HTERT RPE-1 (cell line): ENCODE data around the gene ACTL7B.
"Not testable (repeated sequence)": the region's sequence is repeated elsewhere in the genome, so short reads cannot be mapped to it uniquely, and the experiment has no call there.

Experiments
- in situ Hi-C: fragments of 300-500 bp; cut with MboI; formaldehyde crosslinking; loops from 4 replicates; pipeline ENCODE4 v1.14.3; 2020; ENCODE audit warnings: low sequenced_read_pairs

Gene ACTL7B

DNA sequence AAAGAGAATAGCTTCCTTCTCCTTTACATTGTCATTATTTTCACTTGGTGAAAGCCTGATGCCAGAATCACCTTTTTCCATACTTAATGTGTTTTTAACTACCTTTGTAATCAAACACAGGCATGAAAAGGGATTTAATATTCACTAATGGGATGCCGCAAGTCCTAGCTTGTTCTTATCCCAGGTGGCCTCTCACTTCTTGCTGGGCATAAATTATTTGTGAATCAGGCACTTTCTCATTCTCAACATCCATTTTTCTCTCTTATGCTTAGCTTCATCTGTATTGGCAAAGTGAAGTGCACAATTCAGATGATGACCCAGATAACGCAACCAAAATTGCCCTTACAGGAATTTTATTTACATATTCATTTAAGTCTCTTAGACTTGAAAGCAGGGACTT, 10.9 kb downstream of the ACTL7B start:
- in situ Hi-C loops: no loop called here

GRCh38 chr9:108844391-108844790, 11.4 kb downstream of the ACTL7B start:
- in situ Hi-C loops: no loop called here

- in situ Hi-C loops: no loop called here
Measured at GRCh38 chr9:108842610-108843295, 13.0 kb downstream of the ACTL7B start.

DNA sequence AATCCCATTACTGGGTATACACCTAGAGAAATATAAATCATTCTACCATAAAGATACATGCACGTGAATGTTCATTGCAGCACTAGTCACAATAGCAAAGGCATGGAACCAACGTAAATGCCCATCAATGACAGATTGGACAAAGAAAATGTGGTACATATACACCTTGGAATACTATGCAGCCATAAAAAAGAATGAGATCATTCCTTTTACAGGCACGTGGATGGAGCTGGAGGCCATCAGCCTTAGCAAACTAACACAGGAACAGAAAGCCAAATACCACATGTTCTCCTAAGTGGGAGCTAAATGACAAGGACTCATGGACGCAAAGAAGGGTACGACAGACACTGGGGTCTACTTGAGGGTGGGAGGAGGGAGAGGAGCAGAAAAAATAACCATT, 16.2 kb downstream of the ACTL7B start:
- in situ Hi-C loops: not testable (repeated sequence)

- in situ Hi-C loops: no loop called here
Measured at GRCh38 chr9:108838017-108838416, 17.8 kb downstream of the ACTL7B start.

DNA sequence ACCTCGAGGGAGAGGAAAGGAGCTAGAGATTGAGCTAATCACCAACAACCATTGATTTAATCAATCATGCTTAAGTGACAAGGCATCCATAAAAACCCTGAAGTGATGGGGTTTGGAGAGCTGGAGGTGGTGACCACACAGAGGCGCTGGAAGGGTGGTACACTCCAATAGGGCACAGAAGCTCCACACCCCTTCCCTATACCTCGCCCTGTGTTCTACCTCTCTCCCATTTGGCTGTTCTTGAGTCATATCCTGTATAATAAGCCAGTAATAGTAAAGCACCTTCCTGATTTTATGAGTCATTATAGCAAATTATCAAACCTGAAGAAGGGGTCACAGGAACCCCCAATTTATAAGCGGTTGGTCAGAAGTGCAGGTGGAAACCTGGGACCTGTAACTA, 18.3 kb downstream of the ACTL7B start:
- in situ Hi-C loops: no loop called here

DNA sequence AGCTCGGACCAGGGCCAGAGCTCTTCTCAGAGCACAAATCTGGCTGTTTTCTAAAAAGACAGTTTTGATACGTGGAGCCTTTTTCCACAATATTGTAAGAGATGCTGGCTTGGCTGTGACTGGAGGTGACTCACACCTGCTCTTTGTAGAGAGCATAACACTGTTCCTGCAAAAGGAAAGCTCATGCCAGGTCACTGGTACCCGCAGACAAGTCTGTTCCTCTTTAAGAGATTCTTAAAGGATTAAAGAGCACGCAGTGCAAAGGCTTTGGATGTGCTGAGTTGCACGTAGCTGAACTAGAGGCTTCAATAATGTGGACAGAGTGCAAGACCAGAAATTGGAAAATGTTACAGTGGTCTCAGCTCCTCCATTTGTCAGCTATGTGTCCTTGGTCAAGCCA, 19.0 kb downstream of the ACTL7B start:
- in situ Hi-C loops: no loop called here

GRCh38 chr9:108836319-108836718, 19.5 kb downstream of the ACTL7B start:
- in situ Hi-C loops: no loop called here

DNA sequence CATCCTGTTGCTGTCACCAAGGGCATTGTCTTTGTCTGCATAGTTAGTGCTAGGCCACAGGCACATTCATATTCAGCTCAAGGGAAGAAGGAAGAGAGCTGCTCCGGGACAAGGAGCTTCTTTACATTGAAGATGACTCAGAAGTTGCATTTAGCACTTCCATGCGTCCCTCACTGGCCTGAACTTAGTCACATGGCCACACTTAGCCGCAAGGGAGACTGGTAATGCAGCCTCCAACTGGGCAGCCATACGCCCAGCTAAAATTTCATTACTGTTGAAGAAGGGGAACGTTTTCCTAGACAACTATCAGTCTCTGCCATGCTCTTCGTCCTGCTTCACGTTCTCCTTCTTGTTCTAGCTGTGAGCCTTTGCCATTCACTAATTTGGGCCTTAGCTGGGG, 20.0 kb downstream of the ACTL7B start:
- in situ Hi-C loops: no loop called here

DNA sequence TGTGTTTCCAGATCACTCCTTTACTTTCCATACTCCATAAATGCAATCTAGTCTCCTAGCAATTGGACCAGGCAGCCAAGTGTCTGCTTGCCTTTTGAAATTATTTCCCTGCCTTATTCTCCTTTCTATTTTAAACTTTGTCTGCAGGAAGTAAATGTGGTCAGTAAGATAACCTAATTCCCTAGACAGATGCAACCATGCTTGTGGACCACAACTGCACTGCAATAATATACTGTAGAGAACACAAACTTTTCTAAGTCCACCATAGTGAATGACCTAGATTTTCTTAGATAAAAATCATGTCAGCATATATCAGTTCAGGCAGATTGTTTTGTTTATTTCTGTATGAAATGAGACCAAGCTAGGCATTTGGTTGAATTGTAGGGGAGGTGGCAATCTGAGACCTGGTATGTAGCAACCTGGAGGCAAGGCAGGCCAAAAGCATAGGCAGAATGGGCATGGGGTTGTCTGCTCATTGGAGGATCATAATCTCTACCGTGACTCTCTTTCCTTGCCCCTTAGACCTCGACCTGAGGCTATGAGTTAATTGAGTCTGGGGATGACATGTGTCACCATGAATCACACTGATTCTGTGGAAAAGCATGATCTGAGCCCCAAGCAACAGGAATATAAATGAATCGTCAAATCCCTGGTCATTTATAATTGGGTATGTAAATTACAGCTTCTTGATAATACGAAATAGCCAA, 20.7 kb downstream of the ACTL7B start:
- in situ Hi-C loops: no loop called here

DNA sequence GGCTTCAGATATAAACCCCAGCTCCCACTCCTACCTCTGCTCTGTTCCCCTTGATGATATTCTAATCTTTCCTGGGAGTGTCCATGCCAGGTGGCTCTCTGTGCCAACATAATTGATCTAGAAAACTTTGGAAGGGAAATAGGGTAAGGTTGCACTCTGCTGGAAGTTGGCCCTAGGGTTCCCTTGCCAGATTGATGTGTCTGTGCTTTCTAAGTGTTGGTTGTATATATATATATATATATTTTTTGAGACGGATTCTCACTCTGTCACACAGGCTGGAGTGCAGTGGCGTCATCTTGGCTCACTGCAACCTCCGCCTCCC, 23.6 kb downstream of the ACTL7B start:
- in situ Hi-C loops: no loop called here

DNA sequence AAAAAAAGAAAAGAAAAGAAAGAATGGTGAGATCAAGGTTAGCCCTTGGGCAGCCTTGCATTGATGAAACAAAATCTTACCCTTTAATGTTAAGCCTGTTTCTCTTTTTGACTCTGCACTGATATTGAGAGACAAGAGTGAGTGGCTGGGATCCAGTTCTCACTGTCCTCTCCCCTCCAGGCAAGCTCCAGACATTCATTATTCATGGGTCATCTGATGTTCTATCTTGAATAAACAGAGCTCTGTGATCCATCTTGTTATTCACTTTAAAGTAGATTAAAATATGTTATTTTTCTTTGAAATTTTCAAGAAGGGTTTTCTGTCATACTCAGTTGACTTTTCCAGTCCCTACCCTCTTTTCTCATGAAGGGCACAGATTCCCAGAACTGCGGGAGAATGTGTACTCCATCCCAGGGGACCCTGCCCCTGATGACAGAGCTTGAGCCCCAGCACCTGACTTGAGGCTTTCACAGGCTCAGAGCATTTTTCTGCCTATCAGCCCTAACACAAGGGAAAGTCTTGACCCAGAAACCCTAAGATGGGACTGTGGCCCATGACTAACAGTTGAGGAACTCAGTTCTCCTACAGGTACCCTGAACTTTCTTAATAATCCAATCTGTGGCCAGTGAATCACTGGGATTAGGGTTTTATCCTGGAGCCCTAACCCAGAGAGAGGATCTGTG, 24.1 kb downstream of the ACTL7B start:
- in situ Hi-C loops: no loop called here

DNA sequence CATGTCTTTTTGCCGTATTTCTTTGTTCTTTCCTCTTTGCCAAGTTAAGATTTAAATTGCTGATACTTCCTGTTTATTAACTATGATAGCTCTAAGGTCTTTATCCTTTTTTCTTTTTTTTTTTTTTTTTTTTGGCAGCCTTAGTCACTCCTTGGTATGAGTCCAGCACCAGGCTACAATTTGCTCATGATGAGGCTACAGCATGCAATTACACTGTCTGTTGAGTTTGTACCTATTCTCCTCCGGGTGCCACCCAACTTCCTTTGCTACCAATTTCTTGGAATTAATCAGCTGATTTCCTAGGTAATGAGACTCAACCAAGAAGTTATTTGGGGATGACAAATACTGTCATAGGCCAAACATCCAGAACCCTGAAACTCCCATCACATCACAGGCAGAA, 25.5 kb downstream of the ACTL7B start:
- in situ Hi-C loops: no loop called here

- in situ Hi-C loops: no loop called here
Measured at GRCh38 chr9:108823829-108824228, 32.0 kb downstream of the ACTL7B start.

DNA sequence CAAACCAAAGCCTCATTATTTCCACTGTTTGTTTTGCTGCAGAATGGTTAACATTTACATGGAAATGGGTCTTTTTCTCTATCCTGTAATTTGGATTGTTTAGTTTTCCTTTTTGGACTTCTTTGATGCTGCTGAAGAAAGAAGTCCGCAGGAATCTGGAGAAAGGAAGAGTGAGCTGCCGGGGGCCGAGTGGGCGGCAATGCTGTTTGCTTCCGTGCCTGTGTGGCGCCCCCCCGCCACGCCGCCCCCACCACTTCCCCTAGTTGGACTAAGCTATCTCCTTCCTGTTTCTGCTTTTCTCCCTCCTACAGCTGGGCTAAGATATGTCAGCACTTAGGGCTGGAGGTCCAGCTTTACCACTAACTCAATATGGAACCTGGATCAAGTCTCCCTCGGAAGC, 39.7 kb downstream of the ACTL7B start:
- in situ Hi-C loops: no loop called here

GRCh38 chr9:108815156-108815555, 40.6 kb downstream of the ACTL7B start:
- in situ Hi-C loops: no loop called here

- in situ Hi-C loops: no loop called here
Measured at GRCh38 chr9:108813951-108814601, 41.7 kb downstream of the ACTL7B start.

DNA sequence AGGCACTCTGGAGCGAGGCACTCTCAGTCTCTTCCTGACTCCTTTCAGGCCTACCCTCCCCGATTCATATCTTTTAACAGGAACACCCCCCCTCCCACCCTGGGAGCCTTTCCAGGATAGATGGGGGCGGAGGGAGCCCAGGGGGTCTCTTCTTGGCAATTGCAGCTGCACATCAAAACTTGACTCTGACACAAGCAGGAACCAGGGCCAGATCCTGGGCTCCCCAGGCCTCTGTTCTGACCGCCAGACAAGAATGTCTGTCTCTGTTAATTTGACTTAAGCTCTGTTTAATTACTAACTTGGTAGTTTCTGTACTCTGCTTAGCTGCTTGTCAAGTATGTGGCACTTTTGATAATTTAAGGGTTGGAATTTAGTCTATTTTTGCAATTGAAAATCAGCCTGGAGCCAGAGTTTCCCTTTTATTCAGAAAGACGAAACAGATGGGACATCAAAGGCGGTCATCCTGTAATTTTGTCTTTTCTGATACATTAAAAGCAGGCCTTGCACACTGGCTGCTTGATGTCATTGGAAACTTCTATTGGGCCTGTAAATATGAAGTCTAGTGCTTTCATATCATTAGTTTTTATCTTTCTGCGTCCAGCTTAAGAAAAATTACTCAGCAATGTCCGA, 43.3 kb downstream of the ACTL7B start:
- in situ Hi-C loops: no loop called here

GRCh38 chr9:108811944-108812343, 43.8 kb downstream of the ACTL7B start:
- in situ Hi-C loops: no loop called here

DNA sequence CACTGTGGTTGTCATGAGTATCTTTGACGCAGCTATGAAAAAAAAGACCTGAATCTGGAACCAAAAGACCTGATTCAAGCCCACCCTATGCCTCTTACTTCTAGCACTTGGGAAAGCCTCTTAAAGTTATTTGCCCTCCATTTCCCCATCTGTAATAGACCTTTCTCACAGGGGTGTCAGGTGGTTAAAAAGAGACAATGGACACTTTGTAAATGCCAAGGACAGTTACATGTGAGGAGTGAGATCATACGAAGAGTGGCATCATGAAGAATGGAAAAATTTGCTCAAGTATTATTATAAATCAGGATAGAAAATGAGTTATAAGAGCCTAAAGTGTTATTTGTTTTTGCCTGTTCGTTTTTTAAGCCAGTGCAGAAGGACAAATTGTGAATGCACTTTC, 46.5 kb downstream of the ACTL7B start:
- in situ Hi-C loops: no loop called here
